HG02870 (cell line): ENCODE data around the gene DIAPH2.
"Not testable (repeated sequence)": the region's sequence is repeated elsewhere in the genome, so short reads cannot be mapped to it uniquely, and the experiment has no call there.

Experiments
- ATAC-seq: cut with Tn5 transposase; IDR thresholded peaks from one replicate; pipeline ENCODE4 v1.9.1; 2021; ENCODE audit warnings: mild to moderate bottlenecking, moderate library complexity; ENCODE audit not compliant: unreplicated experiment

Gene DIAPH2

GRCh38 chrX:96820935-96821334, 136.3 kb downstream of the DIAPH2 start:
- no peak for ATAC-seq

GRCh38 chrX:96824166-96824565, 139.5 kb downstream of the DIAPH2 start:
- ATAC-seq, result no peak

- ATAC-seq, result no peak
These were observed 148.7 kb downstream of the DIAPH2 start for GRCh38 chrX:96833333-96833732.

- no peak for ATAC-seq
These were observed 149.5 kb downstream of the DIAPH2 start for GRCh38 chrX:96834137-96834536.

- ATAC-seq, result peak; percentile 65
These were observed 151.1 kb downstream of the DIAPH2 start for GRCh38 chrX:96835660-96836289.

GRCh38 chrX:96837808-96838207, 153.2 kb downstream of the DIAPH2 start:
- no peak for ATAC-seq

- ATAC-seq, result peak; percentile 25
These were observed 153.9 kb downstream of the DIAPH2 start for GRCh38 chrX:96838537-96838936.

- ATAC-seq, result no peak
These were observed 156.7 kb downstream of the DIAPH2 start for GRCh38 chrX:96841325-96841724.

GRCh38 chrX:96841866-96842265, 157.2 kb downstream of the DIAPH2 start:
- not testable (repeated sequence) for ATAC-seq

GRCh38 chrX:96843566-96843965, 158.9 kb downstream of the DIAPH2 start:
- ATAC-seq, result no peak

- no peak for ATAC-seq
These were observed 162.2 kb downstream of the DIAPH2 start for GRCh38 chrX:96846841-96847240.

- not testable (repeated sequence) for ATAC-seq
These were observed 174.8 kb downstream of the DIAPH2 start for GRCh38 chrX:96859422-96859821.

- peak; percentile 54 for ATAC-seq
These were observed 176.6 kb downstream of the DIAPH2 start for GRCh38 chrX:96861218-96861617.

- peak; percentile 46 for ATAC-seq
These were observed 177.0 kb downstream of the DIAPH2 start for GRCh38 chrX:96861661-96862060.

GRCh38 chrX:96883608-96884007, 199.0 kb downstream of the DIAPH2 start, which contains the start of gene RPA4:
RPA4 (plus strand) TSS chrX:96883908; CDS start chrX:96884311, 403 bp downstream.
- no peak for ATAC-seq

- no peak for ATAC-seq
These were observed 199.4 kb downstream of the DIAPH2 start for GRCh38 chrX:96884027-96884426.

- no peak for ATAC-seq
These were observed 205.1 kb downstream of the DIAPH2 start for GRCh38 chrX:96889726-96890125.

GRCh38 chrX:96906741-96907140, 222.1 kb downstream of the DIAPH2 start:
- ATAC-seq, result no peak

GRCh38 chrX:96907516-96908272, 223.1 kb downstream of the DIAPH2 start:
- ATAC-seq, result no peak

- ATAC-seq, result no peak
These were observed 224.6 kb downstream of the DIAPH2 start for GRCh38 chrX:96909291-96909690.

GRCh38 chrX:96918864-96919263, 234.2 kb downstream of the DIAPH2 start:
- ATAC-seq, result no peak

- ATAC-seq, result no peak
These were observed 235.0 kb downstream of the DIAPH2 start for GRCh38 chrX:96919672-96920071.
